Effector memory CD4-positive, alpha-beta T cell (primary cell): ENCODE data around the gene GRK7.

ENCODE experiments used
- DNase-seq, 3 donors: peaks; one replicate each; pipeline ENCODE4 v3.0.0-alpha.2; 2020
- H3K27ac ChIP-seq: 2 replicates; pipeline ENCODE4 v1.7.0; 2013; ENCODE audit warnings: mild to moderate bottlenecking, low read length, moderate library complexity; ENCODE audit not compliant: insufficient read depth, poor library complexity, severe bottlenecking
- H3K27me3 ChIP-seq: replicated peaks from 2 replicates; pipeline ENCODE4 v1.7.0; 2013; ENCODE audit warnings: mild to moderate bottlenecking, low read length; ENCODE audit not compliant: insufficient read depth, control insufficient read depth, poor library complexity, severe bottlenecking
- H3K36me3 ChIP-seq: 2 replicates; pipeline ENCODE4 v1.7.0; 2013; ENCODE audit warnings: mild to moderate bottlenecking, low read length, moderate library complexity; ENCODE audit not compliant: control insufficient read depth, insufficient read depth
- H3K4me1 ChIP-seq: 2 replicates; pipeline ENCODE4 v1.7.0; 2013; ENCODE audit warnings: low read length, mild to moderate bottlenecking; ENCODE audit not compliant: control insufficient read depth, insufficient read depth, poor library complexity, severe bottlenecking
- H3K4me3 ChIP-seq: 2 replicates; pipeline ENCODE4 v1.7.0; 2013; ENCODE audit warnings: low read length, low read depth, mild to moderate bottlenecking; ENCODE audit not compliant: insufficient read depth, poor library complexity, severe bottlenecking
- H3K9me3 ChIP-seq: 2 replicates; pipeline ENCODE4 v1.7.0; 2013; ENCODE audit warnings: mild to moderate bottlenecking, low read length, moderate library complexity; ENCODE audit not compliant: control insufficient read depth
- total RNA-seq, 3 donors: gene quantifications; one replicate each; lab custom pipeline; 2026; lab: John Stamatoyannopoulos, UW

The GRK7 gene, protein sequence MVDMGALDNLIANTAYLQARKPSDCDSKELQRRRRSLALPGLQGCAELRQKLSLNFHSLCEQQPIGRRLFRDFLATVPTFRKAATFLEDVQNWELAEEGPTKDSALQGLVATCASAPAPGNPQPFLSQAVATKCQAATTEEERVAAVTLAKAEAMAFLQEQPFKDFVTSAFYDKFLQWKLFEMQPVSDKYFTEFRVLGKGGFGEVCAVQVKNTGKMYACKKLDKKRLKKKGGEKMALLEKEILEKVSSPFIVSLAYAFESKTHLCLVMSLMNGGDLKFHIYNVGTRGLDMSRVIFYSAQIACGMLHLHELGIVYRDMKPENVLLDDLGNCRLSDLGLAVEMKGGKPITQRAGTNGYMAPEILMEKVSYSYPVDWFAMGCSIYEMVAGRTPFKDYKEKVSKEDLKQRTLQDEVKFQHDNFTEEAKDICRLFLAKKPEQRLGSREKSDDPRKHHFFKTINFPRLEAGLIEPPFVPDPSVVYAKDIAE (N-terminal part only)
- 0.17 to 1.4 (median 0.58) reads per million in 3 donors for total RNA-seq

DNA sequence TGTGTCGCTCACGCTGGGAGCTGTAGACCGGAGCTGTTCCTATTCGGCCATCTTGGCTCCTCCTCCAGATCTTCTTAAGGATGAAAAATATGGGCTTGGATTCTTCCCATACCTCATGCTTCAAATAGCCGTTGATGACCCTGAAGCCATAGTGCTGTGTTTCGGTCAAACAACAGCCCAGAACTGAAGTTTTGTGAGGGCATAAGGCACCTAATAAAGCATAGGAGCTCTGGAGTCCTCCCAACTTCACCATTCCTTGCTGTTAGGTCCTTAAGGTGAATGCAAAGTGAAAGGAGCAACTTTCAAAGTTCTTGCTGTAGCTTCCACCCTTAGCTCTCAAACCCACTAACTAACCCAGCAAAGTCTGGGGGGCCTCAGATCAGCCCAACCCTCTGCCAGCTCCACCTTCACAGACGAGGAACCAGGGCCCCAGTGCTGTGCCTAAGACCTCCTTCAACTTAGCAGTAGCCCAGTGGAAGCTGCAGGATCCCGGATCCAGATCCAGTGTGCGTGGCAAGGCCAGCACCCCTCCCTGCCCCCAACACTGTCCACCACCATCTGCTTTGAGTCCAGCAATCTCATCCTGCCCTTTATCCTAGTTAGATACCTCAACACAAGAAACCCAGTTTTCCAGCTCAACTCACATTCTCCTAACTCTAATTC is at the start of gene GRK7:
GRK7 (plus strand) TSS at position 321 of the 663 bp plus-strand sequence. CDS start 14,877 bp downstream, outside the sequence.
- no peak within 1 kb of the TSS for H3K4me3 ChIP-seq
- no peaks in the 10 kb centered on the region for H3K36me3 ChIP-seq

DNA sequence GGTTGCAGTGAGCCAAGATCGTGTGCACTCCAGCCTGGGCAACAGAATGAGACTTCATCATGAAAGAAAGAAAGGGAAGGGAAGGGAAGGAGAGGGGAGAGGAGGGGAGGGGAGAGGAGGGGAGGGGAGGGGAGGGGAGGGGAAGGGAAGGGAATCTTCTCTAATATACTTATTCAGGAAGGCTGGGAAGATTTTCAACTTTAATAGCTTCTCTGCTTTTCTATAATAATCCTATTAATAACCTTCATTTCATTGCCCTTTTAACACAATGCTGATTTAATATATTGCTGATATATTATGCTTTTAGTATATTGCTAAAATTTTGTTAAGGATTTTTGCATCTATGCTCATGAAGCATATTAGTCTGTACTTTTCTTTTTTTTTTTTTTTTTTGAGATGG is 48.5 kb upstream of the GRK7 start:
- Histone ChIP-seq H3K27ac (no peak overlapping the region), H3K9me3 (no peaks in the 10 kb centered on the region), H3K27me3 (no peaks in the 10 kb centered on the region), H3K36me3 (no peaks in the 10 kb centered on the region), H3K4me1 (no peaks in the 10 kb centered on the region), H3K4me3 (no peak overlapping the region)
- no peak for DNase-seq

More for the DNA sequence above, at the start of gene GRK7:
- Histone ChIP-seq H3K27me3 (no peaks in the 10 kb centered on the region), H3K9me3 (no peaks in the 10 kb centered on the region), H3K4me1 (no peaks in the 10 kb centered on the region), H3K27ac (no peak within 1 kb of the TSS)
- no peak for DNase-seq

DNA sequence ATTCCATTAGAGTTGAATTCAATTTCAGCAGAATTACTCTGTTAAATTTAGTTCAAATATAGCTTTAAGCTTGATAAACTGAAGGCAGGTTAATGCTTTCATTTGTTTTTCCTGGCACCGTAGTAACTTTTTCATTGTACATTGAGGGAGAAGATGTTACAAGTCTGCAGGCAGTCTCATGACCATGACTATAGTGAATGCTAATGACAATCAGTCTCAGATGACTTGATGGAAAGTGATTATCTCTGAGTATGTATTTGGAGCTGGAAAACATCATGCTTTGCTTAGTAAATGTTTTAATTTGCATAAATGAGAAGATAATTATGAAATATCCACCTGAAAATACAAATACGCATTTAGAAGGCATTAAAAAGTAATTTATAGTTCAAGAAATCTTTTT is 41.1 kb upstream of the GRK7 start:
- H3K4me1 ChIP-seq = no peaks in the 10 kb centered on the region
- no peak overlapping the region for H3K4me3 ChIP-seq
- H3K27me3 ChIP-seq = no peaks in the 10 kb centered on the region
- no peak for DNase-seq
- no peaks in the 10 kb centered on the region for H3K9me3 ChIP-seq
- H3K27ac ChIP-seq = no peak overlapping the region
- no peaks in the 10 kb centered on the region for H3K36me3 ChIP-seq

DNA sequence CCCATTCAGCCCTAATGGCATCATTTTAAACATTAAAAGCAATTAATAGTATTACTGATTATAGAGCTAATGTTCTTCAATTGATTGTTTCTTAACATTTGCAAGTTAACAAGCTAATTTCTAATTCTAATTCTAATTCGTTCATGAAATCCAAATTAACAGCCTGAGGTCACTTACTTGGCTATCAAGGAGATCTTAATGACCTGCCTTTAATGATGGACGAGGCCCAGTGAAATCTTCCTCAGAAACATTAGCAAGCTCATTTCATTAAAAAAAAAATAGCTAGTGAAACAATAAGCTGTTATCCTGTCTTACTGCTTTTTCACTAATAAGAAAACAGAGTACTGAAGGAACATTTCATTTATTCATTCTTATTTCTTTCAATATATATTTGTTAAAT is 40.6 kb upstream of the GRK7 start:
- no peaks in the 10 kb centered on the region for H3K27me3 ChIP-seq
- H3K36me3 ChIP-seq = no peaks in the 10 kb centered on the region
- no peaks in the 10 kb centered on the region for H3K4me1 ChIP-seq
- H3K4me3 ChIP-seq = no peak overlapping the region
- H3K9me3 ChIP-seq = no peaks in the 10 kb centered on the region
- DNase-seq = no peak
- no peak overlapping the region for H3K27ac ChIP-seq

DNA sequence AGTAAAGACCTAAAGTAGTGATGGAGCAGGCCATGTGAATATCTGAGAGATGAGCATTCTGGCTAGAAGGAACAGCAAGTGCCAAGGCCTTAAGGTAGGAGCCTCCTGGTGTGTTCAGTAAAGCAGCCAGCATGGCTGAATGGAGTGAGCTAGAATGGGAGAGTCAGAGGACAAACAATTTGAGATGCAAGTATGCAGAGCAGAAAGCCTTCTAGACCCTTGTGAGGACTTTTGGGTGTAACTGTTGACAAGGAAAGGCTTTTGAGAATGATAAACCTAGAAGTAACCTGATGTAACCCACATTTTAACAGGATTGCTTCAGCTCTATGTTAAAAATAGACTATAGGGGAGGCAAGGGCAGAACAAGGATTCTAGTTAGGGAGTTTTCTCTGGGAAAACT is 40.0 kb upstream of the GRK7 start:
- H3K36me3 ChIP-seq = no peaks in the 10 kb centered on the region
- no peak for DNase-seq
- no peak overlapping the region for H3K27ac ChIP-seq
- H3K4me1 ChIP-seq = no peaks in the 10 kb centered on the region
- H3K4me3 ChIP-seq = no peak overlapping the region
- no peaks in the 10 kb centered on the region for H3K9me3 ChIP-seq
- no peaks in the 10 kb centered on the region for H3K27me3 ChIP-seq

DNA sequence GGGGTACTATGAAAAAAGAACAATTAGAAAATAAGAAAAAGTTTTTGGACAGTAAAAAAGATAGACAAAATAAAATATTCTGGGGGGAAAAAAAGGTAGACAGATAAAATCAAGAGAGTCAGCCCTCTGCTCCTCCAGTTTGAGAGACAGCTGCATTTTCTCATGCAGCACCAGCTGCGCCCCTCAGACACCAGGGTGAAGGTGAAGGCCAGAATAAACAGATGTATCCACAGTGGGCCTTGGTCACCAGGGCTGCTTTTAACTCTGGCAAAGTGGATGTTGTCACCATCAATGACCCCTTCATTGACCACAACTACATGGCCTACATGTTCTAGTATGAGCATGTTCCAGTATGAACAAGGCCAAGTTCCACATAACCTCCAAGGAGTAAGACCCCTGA is 39.0 kb upstream of the GRK7 start:
- H3K36me3 ChIP-seq = no peaks in the 10 kb centered on the region
- H3K9me3 ChIP-seq = no peaks in the 10 kb centered on the region
- no peak overlapping the region for H3K27ac ChIP-seq
- no peaks in the 10 kb centered on the region for H3K27me3 ChIP-seq
- H3K4me3 ChIP-seq = no peak overlapping the region
- H3K4me1 ChIP-seq = no peaks in the 10 kb centered on the region
- no peak for DNase-seq

DNA sequence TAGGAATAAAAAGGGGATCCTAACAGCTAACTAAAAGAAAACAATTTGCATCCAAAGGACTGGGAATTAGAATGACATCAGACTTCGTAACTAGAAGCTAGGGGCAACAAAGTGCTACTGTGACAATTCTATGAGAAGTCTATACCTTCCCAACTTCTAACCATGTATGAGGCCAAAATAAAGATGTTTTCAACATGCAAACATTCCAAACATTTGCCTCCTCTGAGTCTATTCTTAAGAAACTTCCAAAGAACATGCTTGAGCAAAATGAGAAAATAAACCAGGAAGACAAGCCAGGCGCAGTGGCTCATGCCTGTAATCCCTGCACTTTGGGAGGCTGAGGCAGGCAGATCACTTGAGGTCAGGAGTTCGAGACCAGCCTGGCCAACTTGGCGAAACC is 38.2 kb upstream of the GRK7 start:
- no peak for DNase-seq
- H3K36me3 ChIP-seq = no peaks in the 10 kb centered on the region
- H3K4me3 ChIP-seq = no peak overlapping the region
- no peaks in the 10 kb centered on the region for H3K27me3 ChIP-seq
- no peaks in the 10 kb centered on the region for H3K9me3 ChIP-seq
- no peak overlapping the region for H3K27ac ChIP-seq
- H3K4me1 ChIP-seq = no peaks in the 10 kb centered on the region

DNA sequence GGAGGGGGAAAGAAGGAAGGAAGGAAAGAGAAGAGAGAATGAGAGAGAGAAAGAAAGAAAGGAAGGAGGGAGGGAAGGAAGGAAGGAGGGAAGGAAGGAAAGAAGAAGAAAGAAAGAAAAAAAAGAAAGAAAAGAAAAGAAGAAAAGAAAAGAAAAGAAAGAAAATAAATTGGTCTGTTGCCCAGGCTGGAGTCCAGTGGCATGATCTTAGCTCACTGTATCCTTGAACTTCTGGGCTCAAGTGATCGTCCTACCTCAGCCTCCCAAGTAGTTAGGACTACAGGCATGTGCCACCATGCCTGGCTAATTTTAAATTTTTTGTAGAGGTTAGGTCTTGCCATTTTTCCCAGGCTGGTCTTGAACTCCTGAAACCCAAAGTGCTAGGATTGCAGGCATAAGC is 36.7 kb upstream of the GRK7 start:
- Histone ChIP-seq H3K4me1 (no peaks in the 10 kb centered on the region), H3K9me3 (no peaks in the 10 kb centered on the region), H3K27me3 (no peaks in the 10 kb centered on the region), H3K36me3 (no peaks in the 10 kb centered on the region), H3K4me3 (no peak overlapping the region), H3K27ac (no peak overlapping the region)
- no peak for DNase-seq

DNA sequence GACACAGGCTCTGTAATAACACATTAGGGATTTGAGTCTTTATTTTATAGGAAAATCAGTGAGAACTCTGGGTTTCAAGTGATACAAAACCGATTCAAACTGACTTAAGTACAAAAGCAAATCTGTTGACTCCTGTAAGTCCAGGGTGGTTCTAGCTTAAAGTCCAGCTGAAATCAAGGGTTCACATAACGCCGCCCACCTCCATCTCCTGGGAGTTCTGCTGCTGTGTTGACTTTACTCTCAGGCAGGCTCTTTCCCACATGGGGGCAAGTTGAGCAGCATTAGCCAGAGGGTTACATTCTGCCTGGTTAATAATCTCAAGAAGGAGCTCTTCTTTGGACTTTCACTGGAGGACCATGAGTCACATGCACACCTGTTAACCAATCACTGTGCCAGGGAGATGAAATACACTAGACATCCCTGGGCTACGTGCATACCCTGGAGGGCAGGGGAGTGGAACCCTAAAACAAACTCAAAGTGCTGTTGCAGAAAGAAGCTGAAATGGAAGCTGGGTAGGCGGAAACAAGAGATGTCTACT is 34.8 kb upstream of the GRK7 start:
- no peaks in the 10 kb centered on the region for H3K36me3 ChIP-seq
- no peak overlapping the region for H3K4me3 ChIP-seq
- no peak for DNase-seq
- H3K27me3 ChIP-seq = no peaks in the 10 kb centered on the region
- no peak overlapping the region for H3K27ac ChIP-seq
- no peaks in the 10 kb centered on the region for H3K9me3 ChIP-seq
- H3K4me1 ChIP-seq = no peaks in the 10 kb centered on the region

DNA sequence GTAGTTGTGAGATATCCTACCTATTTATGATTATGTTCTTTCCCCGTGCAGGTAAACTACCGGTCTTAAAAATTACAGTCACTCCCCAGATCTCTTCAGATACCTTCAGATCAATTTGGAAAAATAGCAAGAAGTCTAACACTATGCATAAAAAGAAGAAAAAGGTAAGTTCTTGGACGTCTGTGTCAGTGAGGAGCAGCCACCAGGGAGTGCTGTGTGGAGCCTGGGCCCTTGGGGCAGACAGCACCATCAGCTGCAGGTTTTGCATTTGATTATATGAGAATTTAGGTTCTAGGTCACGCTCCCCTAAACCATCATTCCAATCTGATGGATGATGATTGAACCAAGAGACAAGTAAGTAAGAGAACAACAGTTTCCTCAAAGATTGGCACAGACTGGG is 34.0 kb upstream of the GRK7 start:
- Histone ChIP-seq H3K4me3 (no peak overlapping the region), H3K4me1 (no peaks in the 10 kb centered on the region), H3K27ac (no peak overlapping the region), H3K27me3 (no peaks in the 10 kb centered on the region), H3K9me3 (no peaks in the 10 kb centered on the region), H3K36me3 (no peaks in the 10 kb centered on the region)
- DNase-seq = no peak
